LNCAP (cell line): ENCODE data around the gene DSG2.

Source experiments
- CTCF ChIP-seq: fragments of 450-650 bp; IDR thresholded peaks from 2 replicates; pipeline ENCODE4 v1.5.1; 2017; ENCODE audit warnings: mild to moderate bottlenecking

DSG2 gene

GRCh38 chr18:31492671-31493070 is 5.3 kb upstream of the DSG2 start:
- no peak for TF ChIP-seq CTCF

GRCh38 chr18:31493171-31493570 is 4.8 kb upstream of the DSG2 start:
- TF ChIP-seq CTCF = no peak

DNA sequence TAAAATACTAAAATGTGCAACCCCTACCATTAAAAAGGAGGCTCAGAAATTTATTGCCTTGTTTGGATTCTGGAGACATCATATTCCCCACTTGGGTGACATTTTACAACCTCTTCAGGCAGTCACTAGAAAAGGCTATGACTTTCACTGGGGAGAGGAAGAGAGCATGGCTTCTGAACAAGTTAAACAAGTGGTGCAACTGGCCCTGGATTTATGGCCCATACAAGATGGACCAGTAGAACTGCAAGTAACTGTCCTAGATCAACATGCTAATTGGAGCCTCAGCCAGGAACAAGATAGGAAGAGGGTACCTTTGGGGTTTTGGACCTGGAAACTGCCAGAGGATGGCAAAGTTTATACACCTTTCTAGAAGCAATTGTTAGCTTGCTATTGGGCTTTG is 4.0 kb upstream of the DSG2 start:
- TF ChIP-seq CTCF = no peak

- TF ChIP-seq CTCF = no peak
Measured at GRCh38 chr18:31497404-31497835, 557 bp upstream of the DSG2 start.

- no peak for TF ChIP-seq CTCF
Measured at GRCh38 chr18:31498574-31499524, 872 bp downstream of the DSG2 start.

DNA sequence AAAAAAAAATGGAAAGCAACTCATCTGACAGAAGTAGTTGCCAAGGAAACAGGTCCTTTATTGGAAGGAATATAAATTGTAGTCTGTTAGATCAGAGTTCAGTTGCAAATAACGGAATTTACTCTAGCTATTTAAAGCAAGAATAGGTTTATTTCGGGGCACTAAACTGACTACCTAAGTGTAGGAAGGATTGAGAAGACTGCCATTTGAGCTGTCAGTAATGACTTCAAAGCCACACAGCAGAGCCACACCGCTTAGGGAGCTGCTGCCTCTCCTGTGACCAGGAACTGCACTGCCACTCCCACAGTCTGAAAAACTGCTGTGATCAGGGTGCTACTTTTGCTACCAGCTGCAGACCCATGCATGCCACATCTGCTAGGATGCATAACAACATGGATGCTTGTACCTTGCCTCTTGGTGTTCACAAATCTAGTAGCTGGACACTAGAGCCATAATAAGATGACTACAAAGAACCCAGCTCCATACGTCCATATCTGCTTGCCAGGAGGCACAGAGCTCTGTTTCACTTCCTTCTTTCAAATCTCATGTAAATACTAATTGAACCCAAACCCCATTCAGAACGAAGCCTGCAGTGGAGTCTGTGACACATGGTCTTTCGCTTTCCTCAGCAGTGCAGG is 2.2 kb downstream of the DSG2 start:
- TF ChIP-seq CTCF = no peak

GRCh38 chr18:31503011-31503410 is 5.0 kb downstream of the DSG2 start:
- no peak for TF ChIP-seq CTCF
